SHP77 treated with DMSO at 0.1 percent for 48 hours (cell line): ENCODE results near the gene LYPLA2.
"Not testable (repeated sequence)": the region's sequence is repeated elsewhere in the genome, so short reads cannot be mapped to it uniquely, and the experiment has no call there.

Experiments
- DNase-seq: peaks from one replicate; lab custom pipeline; 2025; lab: John Stamatoyannopoulos, UW

Gene LYPLA2

DNA sequence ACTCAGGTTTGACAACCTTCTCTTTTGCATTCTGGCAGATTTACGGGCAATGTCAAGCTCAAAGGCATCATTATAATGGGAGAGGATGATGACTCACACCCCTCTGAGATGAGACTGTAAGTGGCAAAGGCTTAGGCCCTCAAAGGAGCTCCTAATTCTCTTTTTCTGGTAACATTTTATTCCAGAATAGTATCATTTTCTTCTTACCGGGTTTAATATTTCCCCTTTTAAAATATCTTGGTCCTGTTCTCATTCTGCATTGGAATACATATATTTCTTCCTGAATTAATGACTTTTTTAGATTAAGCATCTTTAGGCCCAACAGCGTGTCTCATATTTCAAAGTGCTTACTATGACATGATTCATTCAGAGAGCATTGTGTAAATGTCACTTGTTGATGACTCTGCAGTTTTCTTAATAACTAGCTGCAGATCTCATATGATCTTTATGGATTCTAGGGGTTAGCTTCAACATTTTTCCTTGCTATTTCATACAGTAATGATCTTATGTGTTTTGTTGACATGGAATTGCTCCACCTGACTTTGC, 11.0 kb upstream of the LYPLA2 start:
- no peak for DNase-seq

DNA sequence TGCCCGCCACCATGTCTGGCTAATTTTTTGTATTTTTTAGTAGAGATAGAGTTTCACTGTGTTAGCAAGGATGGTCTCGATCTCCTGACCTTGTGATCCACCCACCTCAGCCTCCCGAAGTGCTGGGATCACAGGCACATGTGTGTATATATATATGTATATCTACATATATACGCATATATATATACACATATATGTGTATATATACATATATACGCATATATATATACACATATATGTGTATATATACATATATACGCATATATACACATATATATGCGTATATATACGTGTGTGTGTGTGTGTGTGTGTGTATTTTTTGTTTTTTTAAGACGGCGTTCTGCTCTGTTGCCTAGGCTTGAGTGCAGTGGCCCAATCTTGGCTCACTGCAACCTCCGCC, 7.8 kb upstream of the LYPLA2 start:
- not testable (repeated sequence) for DNase-seq

DNA sequence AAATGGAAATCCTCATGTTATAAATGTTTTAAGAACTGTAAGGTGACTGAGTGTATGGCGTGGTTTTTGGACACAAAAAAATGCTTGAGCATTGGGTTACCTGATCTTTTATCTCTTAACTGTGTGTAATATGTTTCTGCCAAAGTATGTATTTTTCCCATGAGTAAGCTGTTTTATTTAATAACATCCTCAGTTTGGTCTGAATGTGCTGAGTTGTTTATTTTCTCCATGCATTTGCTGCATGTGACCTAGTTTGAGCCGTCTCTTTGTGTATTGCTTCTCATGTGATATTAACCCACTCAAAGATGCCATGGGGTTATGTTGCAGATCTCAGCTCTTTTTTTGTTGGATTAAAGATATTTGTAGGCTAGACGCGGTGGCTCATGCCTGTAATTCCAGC, 6.1 kb upstream of the LYPLA2 start:
- no peak for DNase-seq

DNA sequence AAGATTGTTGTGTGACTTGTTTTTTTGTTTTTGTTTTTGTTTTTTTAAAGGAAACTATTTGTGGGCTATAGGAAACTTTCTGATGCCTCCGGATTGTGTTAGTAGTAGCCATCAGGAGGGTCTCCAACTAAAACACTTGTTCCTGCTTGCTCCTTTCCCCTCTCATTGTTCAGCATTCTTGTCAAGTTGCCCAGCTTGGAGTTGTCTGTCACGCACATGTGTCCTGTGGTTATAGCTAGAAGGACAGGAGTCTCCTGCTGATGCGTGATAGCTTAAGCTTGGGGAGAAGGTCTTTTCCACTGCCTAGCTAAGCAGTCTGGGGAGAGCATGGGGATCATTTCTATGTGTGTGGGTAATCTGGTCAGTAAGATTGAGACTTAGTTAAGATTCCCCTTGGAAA, 3.2 kb upstream of the LYPLA2 start:
- no peak for DNase-seq

DNA sequence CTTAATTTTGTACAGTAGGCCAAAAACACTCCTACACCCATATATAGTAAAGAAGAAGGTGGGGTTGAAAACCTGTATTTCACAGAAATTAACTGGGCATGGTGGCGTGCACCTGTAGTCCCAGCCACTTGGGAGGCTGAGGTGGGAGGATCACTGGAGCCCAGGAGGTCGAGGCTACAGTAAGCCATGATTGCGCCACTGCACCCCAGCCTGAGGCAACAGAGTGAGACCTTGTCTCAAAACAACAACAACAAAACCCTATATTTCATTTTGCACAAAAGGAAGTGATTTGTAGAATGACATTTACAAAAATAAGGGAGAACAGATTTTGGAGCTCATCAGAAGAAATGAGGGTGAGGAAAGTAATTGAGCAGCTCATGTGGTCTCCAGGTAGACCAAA, 2.2 kb upstream of the LYPLA2 start:
- no peak for DNase-seq

DNA sequence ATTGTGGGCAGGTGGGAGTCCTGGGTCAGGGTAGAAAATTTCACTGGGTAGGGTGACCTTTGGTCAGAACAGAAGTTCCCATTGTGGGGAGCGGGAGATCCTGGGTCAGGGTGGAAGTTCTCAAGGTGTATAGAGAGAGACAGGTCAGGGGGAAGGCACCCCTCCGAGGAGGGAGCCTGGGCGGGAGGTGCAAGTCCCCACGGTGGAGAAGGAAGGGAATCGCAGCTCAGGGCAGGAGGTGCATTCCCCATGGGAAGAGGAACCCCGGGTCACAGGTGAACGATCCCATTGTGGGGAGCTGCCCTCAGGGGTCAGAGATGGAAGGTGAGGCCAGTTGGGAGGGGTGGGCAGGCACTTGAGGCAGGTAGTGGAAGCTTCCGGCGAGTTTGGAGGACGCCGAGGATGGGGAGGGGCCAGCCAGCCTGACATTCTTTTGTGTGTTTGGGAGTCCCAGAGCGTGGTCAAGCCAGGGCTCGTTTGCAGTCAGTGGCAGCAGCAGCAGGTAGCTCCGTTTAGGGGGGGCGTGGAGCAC, 637 bp downstream of the LYPLA2 start:
- DNase-seq: no peak

DNA sequence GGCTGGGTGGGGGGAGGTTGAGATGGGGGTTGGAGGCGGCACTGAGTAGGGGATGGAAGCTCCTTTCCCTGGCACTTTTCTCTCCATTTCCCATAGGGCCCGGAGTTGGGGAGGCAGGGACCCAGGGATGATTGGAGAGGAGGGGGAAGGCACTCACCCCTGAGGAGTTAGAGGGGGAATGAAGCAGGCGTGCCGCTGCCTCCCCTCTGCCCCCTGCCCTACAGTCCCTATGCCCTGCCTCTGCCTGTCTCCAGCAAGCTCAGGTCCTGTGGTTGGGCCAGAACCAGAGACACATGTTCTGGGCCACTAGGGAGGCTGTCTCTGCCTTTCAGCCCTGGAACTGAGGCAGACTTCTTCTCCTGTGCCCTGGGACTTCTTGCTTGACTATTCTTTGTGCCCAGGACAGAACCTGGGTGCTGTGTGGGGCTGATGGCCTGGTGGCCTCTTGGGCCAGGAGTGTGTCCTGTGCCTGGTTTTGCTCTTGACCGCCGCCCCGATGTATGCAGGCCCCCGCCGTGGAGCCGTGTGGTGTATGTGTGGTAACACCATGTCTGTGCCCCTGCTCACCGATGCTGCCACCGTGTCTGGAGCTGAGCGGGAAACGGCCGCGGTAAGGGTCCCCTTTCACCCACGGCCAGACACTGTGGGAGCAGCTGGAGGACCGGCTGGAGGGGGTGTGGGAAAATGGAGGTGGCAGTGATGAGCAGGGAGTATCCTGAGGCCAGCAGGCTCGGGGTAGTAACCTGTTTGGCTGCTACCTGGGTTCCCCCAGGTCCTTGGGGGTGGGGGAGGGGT, 1.4 kb downstream of the LYPLA2 start:
- DNase-seq: no peak

DNA sequence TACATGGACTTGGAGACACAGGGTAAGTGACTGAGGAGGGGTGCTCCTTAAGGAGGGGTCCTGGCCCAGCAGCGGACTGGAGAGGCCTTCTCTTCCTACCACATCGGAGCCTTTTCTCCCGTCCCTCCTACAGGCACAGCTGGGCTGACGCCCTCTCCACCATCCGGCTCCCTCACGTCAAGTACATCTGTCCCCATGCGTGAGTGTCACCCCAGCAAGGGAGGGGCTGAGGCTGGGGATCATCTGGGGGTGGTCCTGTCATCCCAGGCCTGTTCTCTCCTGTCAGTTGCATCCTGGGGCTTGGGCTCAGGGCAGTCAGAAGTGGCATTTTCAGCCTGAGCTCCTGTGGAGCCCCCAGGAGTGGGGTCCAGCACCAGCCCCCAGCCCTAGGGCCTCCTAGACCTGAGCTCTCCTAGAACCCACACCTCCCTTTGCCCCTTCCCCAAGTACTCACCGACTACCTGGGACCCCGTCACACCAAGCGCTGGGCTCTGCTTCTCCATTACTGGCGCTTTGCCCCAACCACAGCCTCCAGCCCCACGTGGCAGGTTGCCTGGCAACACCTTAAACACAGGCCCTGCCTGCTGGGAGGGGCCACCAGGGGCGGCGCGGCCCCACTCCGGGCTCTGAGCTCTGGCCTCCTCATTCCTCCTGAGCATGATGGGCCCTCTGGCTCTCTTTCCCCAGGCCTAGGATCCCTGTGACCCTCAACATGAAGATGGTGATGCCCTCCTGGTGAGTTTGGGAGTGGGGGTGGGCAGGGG, 2.3 kb downstream of the LYPLA2 start:
- DNase-seq: no peak

DNA sequence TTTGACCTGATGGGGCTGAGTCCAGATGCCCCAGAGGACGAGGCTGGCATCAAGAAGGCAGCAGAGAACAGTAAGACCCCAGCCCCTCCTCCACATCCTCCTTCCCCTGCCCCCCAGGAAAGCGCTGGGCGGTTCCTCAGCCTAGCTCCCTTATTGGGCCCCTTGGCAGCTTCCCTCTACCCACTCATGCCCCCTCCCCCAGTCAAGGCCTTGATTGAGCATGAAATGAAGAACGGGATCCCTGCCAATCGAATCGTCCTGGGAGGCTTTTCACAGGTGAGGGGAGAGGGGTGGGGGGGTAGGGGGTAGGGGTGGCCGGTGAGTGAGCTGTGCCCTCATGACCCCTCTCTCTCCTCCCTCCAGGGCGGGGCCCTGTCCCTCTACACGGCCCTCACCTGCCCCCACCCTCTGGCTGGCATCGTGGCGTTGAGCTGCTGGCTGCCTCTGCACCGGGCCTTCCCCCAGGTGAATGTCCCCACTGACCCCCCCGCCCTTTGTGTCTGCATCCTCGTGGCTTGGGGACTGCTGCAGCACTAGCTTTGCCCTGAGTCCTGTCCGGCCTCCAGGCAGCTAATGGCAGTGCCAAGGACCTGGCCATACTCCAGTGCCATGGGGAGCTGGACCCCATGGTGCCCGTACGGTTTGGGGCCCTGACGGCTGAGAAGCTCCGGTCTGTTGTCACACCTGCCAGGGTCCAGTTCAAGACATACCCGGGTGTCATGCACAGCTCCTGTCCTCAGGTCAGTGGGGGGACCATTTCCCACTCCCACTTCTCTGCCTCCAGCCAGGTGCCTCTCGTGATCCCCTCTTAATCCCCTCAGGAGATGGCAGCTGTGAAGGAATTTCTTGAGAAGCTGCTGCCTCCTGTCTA, 3.2 kb downstream of the LYPLA2 start:
- DNase-seq: no peak

DNA sequence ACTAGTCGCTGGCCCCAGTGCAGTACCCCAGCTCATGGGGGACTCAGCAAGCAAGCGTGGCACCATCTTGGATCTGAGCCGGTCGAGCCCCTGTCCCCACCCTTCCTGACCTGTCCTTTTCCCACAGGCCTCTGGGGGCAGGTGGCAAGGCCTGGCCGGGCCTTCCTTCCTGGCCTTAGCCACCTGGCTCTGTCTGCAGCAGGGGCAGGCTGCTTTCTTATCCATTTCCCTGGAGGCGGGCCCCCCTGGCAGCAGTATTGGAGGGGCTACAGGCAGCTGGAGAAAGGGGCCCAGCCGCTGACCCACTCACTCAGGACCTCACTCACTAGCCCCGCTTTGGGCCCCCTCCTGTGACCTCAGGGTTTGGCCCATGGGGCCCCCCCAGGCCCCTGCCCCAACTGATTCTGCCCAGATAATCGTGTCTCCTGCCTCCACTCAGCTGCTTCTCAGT, 3.8 kb downstream of the LYPLA2 start:
- DNase-seq: not testable (repeated sequence)

DNA sequence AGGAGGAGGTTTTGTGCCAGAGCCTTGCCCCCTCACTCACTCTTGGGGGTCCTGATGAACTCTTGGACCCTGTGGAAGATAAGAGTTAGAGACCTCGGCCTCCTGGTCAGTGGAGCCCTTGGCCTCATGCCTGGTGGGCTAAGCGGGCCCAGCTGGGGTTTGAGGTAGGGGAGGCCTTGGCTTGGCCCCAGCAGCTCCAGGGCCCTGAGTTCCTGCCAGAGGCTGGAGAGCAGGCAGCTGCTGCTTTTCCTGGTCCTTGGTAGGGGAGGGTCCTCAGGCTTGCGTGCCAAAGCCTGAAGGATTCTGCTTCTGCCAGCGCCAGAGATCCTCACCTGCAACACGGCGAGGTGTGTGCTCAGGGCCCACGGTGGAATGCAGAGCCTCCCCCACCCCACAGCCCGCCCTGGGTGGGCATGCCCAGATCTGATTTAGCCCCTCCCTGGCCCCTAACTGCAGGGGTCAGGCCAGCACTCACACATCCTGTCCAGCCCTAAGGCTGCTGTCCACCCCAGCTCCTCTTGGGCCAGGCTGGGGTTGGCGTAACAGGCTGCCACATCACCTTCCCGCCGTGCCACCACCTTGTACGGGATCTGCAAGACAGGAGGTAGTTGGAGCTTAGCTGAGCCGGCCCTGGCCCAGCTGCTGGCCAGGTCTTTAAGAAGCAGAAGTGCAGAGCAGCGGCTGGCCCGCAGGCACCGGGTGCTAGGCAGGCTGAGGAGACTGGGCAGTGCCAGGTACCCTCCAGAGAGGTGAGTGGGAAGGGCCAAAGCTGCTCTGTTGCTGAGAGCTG, 4.9 kb downstream of the LYPLA2 start:
- DNase-seq: no peak

DNA sequence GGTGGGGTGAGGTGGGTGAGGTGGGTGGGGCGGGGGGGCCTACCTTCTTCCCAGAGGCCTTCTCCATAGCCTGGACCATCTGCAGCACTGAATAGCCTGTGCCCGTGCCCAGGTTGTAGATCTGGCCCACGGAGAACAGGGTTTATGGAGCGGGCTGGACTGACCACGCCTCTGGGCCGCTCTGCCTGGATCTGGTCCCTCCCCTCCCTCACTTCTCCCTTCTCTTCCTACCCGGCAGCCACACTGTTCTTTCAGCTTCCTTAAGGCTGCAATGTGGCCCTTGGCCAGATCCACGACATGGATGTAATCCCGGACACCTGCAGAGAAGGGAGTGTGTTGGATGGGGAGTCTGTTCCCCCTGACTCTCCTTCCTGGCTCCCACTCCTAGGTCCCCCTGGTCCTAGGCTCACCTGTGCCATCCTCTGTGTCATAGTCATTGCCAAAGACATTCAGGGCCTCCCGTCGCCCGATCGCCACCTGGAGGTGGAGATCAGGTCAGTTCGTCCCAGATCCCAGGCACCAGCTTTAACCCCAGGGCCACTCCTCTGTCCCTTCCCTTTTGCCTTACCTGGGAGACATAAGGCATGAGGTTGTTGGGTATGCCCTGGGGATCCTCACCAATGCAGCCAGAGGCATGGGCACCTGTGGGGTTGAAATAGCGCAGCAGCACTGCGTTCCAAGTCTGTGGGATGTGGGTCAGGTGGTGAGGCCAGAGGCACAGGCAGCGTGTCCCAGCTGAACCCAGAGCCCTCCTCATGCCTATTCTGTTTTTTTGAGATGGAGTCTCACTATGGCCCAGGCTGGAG, 5.7 kb downstream of the LYPLA2 start:
- no peak for DNase-seq

DNA sequence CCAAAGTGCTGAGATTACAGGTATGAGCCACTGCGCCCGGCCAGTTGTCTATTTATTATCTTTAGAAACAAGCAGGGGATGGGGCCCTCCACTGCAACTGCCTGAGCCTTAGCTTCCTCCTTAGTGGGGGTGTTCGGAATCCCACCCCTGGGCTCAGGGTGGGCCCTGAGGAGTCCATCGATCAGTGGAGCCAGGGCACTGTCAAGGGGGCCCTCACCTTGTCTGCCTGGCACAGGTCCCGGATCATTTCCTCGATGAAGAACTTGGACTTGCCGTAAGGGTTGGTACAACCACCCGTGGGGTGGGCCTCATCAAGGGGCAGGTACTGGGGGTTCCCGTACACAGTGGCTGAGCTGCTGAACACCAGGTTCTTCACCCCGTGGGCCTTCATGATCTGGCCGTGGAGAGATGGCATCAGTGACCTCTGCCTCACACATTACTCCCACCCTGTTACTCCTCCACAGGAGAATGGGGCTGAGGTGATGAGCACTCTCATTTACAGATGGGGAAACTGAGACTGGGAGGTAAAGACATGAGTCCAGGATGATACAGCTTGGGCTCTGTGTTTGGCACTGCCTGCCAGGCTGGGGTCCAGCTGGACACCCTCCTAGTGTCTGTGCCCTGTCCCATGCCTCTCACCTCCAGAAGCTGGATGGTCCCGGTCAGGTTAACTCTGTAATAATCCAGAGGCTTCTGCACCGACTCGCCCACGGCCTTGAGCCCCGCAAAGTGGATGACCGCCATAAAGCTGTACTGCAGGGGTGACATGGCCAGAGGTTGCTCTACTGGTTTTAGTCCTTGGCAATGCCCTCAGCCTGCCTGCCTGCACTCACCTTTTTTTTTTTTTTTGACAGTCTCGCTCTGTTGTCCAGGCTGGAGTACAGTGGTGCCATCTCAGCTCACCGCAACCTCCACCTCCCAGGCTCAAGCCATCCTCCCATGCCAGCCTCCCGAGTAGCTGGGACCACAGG, 6.8 kb downstream of the LYPLA2 start:
- no peak for DNase-seq

DNA sequence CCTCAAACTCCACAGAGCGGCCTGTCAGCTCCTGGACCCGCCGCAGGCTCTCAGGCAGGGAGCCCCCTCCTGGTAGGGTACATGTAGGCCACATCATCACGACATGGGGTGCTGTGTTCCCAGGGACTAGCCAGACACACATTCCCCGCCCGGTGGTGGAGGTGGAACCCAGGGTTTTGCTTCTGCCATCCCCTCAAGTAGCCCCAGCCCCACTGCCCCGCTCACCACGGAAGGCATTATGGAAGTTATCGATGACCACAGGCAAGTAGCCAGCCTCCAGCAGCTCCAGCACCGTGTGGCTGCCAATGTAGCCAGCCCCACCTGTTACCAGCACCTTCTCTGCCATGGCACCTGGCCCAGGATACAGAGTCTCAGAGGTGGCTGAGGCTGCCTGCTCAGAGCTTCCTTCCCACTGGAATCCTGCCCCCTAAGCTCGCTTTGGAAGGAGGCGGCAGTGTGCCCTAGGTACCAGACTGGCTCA, 7.8 kb downstream of the LYPLA2 start:
- no peak for DNase-seq

DNA sequence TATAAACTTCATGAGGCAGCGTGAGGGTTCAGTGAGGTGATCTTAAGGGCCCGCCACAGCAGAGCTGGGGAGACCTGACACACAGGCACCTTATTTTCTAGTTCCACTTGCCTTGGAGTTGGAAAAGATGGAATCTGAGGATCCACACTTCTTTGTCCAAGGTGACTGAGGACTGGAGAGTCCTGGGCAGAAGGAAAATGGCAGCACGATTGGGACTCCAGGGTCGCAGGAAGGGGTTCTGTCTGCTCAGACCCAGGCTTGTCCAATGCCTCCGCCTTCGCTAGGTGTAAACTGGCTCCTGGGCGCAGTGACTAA, 8.3 kb downstream of the LYPLA2 start:
- no peak for DNase-seq

DNA sequence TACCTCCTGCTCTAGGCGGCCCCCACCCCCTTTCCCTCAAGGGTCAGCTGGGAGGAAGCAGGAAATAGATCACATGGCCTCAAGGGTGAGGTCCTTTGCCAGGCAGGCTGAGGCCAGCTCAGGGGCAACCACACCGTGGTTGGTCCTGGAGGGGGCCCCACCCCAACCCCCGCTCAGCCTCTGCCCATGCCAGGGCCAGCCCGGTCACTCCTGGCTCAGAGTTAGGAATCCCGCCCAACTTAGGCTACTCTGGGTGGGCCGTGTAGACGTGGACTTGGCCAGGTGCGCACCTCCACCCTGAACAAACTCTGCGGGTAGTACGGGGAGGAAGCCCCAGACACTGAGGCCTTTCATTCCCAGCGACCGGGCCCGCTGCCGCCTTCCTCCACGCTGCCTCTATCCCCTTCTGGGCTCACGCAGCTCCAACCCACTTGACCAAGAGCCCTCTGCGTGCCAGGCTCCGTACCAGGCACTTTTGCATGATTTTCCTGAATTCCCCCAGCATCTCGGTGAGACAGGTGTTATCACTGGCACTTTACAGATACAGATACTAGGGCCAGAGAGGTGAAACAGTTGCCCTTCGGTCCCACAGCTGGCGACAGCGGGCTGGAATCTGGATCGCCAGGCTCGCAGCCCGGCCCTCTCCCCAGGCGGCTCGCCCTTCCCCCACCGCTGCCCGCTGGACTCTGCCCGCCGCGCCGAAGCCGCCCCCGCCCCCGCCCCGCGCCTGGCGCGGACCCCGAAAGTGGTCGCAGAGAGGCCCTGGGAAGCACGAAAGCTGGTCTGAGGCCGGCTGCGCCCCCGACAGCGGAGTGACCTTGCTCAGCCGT, 8.8 kb downstream of the LYPLA2 start:
- DNase-seq: no peak

DNA sequence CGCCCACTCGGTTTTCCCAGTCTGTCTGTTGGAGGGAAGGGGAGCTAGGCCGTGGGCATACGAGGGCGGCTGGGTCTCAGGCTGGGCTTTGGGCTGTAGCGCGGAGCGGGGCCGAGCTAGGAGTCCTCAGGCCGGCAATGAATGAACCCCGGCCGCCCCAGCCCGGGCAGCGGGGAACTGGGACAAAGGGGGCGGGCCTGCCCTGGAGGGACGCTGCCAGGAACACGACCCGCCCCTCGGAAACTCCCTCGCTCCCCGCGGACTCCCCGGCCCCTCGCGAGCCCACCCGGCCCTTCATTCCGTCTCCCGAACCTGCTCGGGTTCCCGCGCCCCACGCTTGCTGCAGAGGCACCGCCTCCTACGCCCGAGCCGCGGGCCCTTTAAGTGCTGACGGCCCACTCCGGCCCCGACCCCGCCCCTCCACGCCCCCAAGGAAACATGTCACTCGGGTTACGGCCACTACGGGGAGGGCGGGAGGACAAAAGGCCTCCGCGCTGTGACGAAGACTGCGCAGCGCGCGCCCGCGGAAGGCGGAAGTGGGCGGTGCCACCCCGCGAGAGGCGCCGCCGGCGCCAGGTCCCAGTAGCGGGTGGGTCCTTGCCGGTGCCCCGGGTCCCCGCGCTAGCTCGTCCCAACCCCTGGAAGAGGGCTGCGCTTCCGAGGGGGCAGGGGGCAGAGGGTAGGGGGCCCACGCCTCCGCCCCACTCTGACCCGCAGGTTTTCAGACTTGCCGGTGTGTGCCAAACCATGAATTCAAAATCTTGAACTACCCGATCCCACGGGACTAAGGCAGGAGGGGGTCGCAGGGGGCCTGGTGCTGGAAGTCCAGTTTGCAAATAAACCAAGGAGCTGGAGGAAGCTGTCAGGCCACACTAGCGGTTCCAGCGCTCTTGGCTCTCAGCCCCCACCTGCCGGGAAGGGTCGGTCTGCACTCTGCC, 9.7 kb downstream of the LYPLA2 start, which contains the start of gene GALE:
TSS of gene GALE (minus strand) at position 355 of the 938 bp plus-strand sequence. CDS start 1,747 bp downstream, outside the sequence.
- DNase-seq: peak; percentile 72
